K562 (cell line): Measurements from ENCODE around the gene SLC38A10. TPM values are rescaled to one million over a fixed set of nuclear protein-coding genes. Genes with fewer than 3 reads are reported as not detected.

Experiments
- DNMT1 ChIP-seq: fragments of 450-650 bp; IDR thresholded peaks from 2 replicates; pipeline ENCODE4 v1.6.1; 2016; ENCODE audit warnings: antibody characterized with exemption, mild to moderate bottlenecking
- EZH2 ChIP-seq: IDR thresholded peaks from 2 replicates; pipeline ENCODE4 v1.6.1; 2012; ENCODE audit warnings: low read depth, mild to moderate bottlenecking, inconsistent platforms, low read length, borderline replicate concordance
- GABPB1 ChIP-seq: sonication (generic); formaldehyde crosslinking; IDR thresholded peaks from 2 replicates; pipeline ENCODE4 v1.8.0; 2022; ENCODE audit warnings: mild to moderate bottlenecking, missing genetic modification reagents
- GABPB2 ChIP-seq: fragments of 250-450 bp; sonication (Bioruptor Pico); conservative IDR thresholded peaks from 2 replicates; pipeline ENCODE4 v1.5.1; 2021; ENCODE audit warnings: mild to moderate bottlenecking
- KLF1 ChIP-seq: fragments of 450-650 bp; IDR thresholded peaks from 2 replicates; pipeline ENCODE4 v1.6.1; 2016; ENCODE audit warnings: missing genetic modification characterization, missing compliant biosample characterization
- MEF2A ChIP-seq: IDR thresholded peaks from 2 replicates; pipeline ENCODE4 v1.6.1; 2011; ENCODE audit warnings: low read depth, mild to moderate bottlenecking, low read length, moderate library complexity; ENCODE audit not compliant: control insufficient read depth
- MLLT1 ChIP-seq, 2 experiments: fragments of 450-650 bp; IDR thresholded peaks; 2 replicates each; pipeline ENCODE4 v1.6.1; 2016
- MXI1 ChIP-seq: IDR thresholded peaks from 2 replicates; pipeline ENCODE4 v1.6.1; 2011; ENCODE audit warnings: low read depth, mild to moderate bottlenecking, improper control_type of control experiment, low read length
- MYC ChIP-seq, 2 experiments: fragments of 250-450 bp in 1 of 2; sonication (Bioruptor Pico) in 1 of 2; IDR thresholded peaks; 2 replicates each; pipeline versions ENCODE4 v1.5.1 to v1.6.1; 2012 to 2021; ENCODE audit warnings: low read depth in 2 of 2, borderline replicate concordance in 1 of 2, improper control_type of control experiment in 1 of 2, low read length in 1 of 2, mild to moderate bottlenecking in 1 of 2, moderate library complexity in 1 of 2
- NR2C1 ChIP-seq, 2 experiments: fragments of 450-650 bp; IDR thresholded peaks; 2 replicates each; pipeline ENCODE4 v1.6.1; 2017; ENCODE audit warnings: mild to moderate bottlenecking in 2 of 2, antibody characterized with exemption in 1 of 2, inconsistent platforms in 1 of 2, missing compliant biosample characterization in 1 of 2, missing genetic modification characterization in 1 of 2
- POLR2G ChIP-seq: fragments of 200-400 bp; formaldehyde crosslinking; IDR thresholded peaks from 2 replicates; pipeline ENCODE4 v1.6.1; 2017; ENCODE audit warnings: low read depth, mild to moderate bottlenecking, antibody characterized with exemption, low read length, moderate library complexity
- RBFOX2 ChIP-seq: fragments of 200-400 bp; formaldehyde crosslinking; IDR thresholded peaks from 2 replicates; pipeline ENCODE4 v1.6.1; 2017; ENCODE audit warnings: low read depth, mild to moderate bottlenecking, low read length, moderate library complexity
- SP1 ChIP-seq: sonication (generic); formaldehyde crosslinking; IDR thresholded peaks from 2 replicates; pipeline ENCODE4 v1.8.1; 2022; ENCODE audit warnings: mild to moderate bottlenecking, missing genetic modification reagents
- THAP12 ChIP-seq: fragments of 250-450 bp; sonication (Bioruptor Pico); IDR thresholded peaks from 2 replicates; pipeline ENCODE4 v1.9.0; 2021; ENCODE audit warnings: mild to moderate bottlenecking, inconsistent platforms
- XRCC3 ChIP-seq: fragments of 450-650 bp; IDR thresholded peaks from 2 replicates; pipeline ENCODE4 v1.6.1; 2017; ENCODE audit warnings: mild to moderate bottlenecking, moderate library complexity
- polyA plus RNA-seq, 8 experiments: library from polyadenylated mRNA; depleted of rRNA in 4 of 8; stranded (reverse) in 5 of 8; unstranded in 3 of 8; fragments of >200 nt; fragmentation: Nextera tagmentation in 2 of 8; fragmentation: Illumina TruSeq in 1 of 8; extraction: Ambion mirVana in 2 of 8; extraction: Trizol in 1 of 8; gene quantifications; 2 replicates each; pipeline versions ENCODE4 v1.2.1 to v1.2.3, GENCODE V29; 2011 to 2014; ENCODE audit warnings: inconsistent platforms in 1 of 8, missing spikeins in 1 of 8
- total RNA-seq, 7 experiments: library from RNA; depleted of rRNA in 6 of 7; stranded (reverse); fragments of >200 nt in 6 of 7; fragmentation: Illumina TruSeq in 2 of 7; extraction: Trizol in 2 of 7; gene quantifications; 2 replicates each; pipeline versions ENCODE4 v1.2.1 to v1.2.3, GENCODE V29; 2011 to 2021; ENCODE audit warnings: low replicate concordance in 1 of 7
- TF ChIP-seq, protein P1 (sequence below): fragments of 450-650 bp; IDR thresholded peaks from 2 replicates; pipeline ENCODE4 v1.6.1; 2014; ENCODE audit warnings: low read depth, mild to moderate bottlenecking, moderate library complexity, borderline replicate concordance
- TF ChIP-seq, protein P2 (sequence below): fragments of 450-650 bp; formaldehyde crosslinking; IDR thresholded peaks from 2 replicates; pipeline ENCODE4 v1.4.0; 2020; ENCODE audit warnings: mild to moderate bottlenecking, moderate library complexity
- TF ChIP-seq, protein P3 (sequence below): fragments of 450-650 bp; formaldehyde crosslinking; IDR thresholded peaks from 2 replicates; pipeline ENCODE4 v1.4.0; 2022; ENCODE audit warnings: mild to moderate bottlenecking, moderate library complexity

SLC38A10 gene
- total and polyA plus RNA-seq, 9 of the 15 experiments (the other 6 are each of a cell fraction or from before 2014, with no cell fraction given): 0.45 to 54.2 (median 13.8) TPM

DNA sequence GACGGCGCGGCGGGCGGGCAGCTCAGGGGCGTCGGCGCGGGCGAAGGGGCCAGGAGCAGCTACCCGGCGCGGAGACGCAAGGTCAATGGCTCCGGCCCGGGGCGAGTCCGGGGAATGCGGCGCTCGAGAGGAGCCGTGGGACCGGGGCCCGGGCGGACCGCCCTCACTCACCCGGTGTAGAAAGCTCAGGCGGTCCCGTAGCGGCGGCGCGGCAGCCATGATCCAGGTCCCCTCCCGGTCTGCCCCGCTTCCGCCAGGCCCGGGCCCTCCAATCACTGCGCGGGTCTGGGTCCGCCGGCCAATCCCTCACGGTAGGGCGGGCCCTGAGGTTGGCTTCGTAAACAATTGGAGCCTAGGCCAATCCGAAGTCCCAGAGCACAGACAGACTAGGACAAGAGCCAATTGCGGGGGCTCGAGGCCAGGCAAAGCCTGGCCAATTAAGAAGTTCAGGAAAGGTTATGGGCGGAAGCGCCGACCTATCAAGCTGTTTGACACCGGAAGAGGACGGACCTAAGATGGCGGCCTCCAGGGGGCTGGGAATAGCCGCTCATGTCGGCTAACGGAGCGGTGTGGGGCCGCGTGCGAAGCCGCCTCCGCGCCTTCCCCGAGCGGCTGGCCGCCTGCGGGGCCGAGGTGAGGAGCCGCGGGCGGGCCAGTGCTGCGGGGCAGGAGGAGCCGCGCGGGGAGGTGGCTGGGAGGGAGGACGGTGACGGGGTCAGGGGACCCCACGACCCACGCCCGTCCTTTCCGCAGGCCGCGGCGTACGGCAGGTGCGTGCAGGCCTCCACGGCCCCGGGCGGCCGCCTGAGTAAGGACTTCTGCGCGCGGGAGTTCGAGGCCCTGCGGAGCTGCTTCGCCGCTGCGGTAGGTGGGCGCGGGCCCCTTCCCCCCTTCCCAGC, 56.0 kb downstream of the SLC38A10 start, which contains the start of the genes NDUFAF8 and TEPSIN (continued):
- TF ChIP-seq, protein P1, sequence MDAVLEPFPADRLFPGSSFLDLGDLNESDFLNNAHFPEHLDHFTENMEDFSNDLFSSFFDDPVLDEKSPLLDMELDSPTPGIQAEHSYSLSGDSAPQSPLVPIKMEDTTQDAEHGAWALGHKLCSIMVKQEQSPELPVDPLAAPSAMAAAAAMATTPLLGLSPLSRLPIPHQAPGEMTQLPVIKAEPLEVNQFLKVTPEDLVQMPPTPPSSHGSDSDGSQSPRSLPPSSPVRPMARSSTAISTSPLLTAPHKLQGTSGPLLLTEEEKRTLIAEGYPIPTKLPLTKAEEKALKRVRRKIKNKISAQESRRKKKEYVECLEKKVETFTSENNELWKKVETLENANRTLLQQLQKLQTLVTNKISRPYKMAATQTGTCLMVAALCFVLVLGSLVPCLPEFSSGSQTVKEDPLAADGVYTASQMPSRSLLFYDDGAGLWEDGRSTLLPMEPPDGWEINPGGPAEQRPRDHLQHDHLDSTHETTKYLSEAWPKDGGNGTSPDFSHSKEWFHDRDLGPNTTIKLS: peak; percentile 25; the same call in 1 of the 2 replicates
- peak; percentile 93 for TF ChIP-seq NR2C1 (IDR thresholded peaks at IDR 0.05)
- peak; percentile 95 for TF ChIP-seq NR2C1 (tag; IDR thresholded peaks at IDR 0.05)
- TF ChIP-seq POLR2G: peak; percentile 93
- TF ChIP-seq GABPB2 (CRISPR knock-in tag): no peak
- no peak for TF ChIP-seq XRCC3
- peak; percentile 91 for TF ChIP-seq RBFOX2
- no peak for TF ChIP-seq EZH2
- TF ChIP-seq, protein P2, sequence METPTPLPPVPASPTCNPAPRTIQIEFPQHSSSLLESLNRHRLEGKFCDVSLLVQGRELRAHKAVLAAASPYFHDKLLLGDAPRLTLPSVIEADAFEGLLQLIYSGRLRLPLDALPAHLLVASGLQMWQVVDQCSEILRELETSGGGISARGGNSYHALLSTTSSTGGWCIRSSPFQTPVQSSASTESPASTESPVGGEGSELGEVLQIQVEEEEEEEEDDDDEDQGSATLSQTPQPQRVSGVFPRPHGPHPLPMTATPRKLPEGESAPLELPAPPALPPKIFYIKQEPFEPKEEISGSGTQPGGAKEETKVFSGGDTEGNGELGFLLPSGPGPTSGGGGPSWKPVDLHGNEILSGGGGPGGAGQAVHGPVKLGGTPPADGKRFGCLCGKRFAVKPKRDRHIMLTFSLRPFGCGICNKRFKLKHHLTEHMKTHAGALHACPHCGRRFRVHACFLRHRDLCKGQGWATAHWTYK: 0 out of 2 replicates have a peak, but pooled peaks have one; percentile 21
- TF ChIP-seq MYC (IDR thresholded peaks at IDR 0.05; ENCODE audit: low read depth, low read length): peak; percentile 84
- no peak for TF ChIP-seq MYC (CRISPR knock-in tag; IDR thresholded peaks at IDR 0.05; ENCODE audit: borderline replicate concordance, low read depth)
- TF ChIP-seq THAP12 (CRISPR knock-in tag): peak; percentile 61; the same call in 1 of the 2 replicates
- peak; percentile 95 for TF ChIP-seq GABPB1 (CRISPR knock-in tag)
- TF ChIP-seq SP1 (CRISPR knock-in tag): peak; percentile 76
- no peak for TF ChIP-seq KLF1 (tag)
- peak; percentile 18; the same call in 1 of the 2 replicates for TF ChIP-seq MXI1
- no peak for TF ChIP-seq MEF2A
- peak in 1 of 2 experiments; percentile 100; a peak in 2 of 4 replicates for TF ChIP-seq MLLT1 (IDR thresholded peaks at IDR 0.05)
- TF ChIP-seq, protein P3, sequence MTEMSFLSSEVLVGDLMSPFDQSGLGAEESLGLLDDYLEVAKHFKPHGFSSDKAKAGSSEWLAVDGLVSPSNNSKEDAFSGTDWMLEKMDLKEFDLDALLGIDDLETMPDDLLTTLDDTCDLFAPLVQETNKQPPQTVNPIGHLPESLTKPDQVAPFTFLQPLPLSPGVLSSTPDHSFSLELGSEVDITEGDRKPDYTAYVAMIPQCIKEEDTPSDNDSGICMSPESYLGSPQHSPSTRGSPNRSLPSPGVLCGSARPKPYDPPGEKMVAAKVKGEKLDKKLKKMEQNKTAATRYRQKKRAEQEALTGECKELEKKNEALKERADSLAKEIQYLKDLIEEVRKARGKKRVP (CRISPR knock-in tag): no peak
- no peak for TF ChIP-seq DNMT1
